Heart left ventricle (tissue), 16 donors: ENCODE results near the gene SAA2. TPM values are rescaled to one million over a fixed set of nuclear protein-coding genes. Genes with fewer than 3 reads are reported as not detected.
A peak's percentile ranks its signal among the peaks of the same experiment; 100 is the strongest.

Experiments used
- ATAC-seq, 4 donors: fragments of 200-7000 bp; cut with Tn5 transposase; one replicate each; pipeline ENCODE4 v1.9.1; 2020 to 2022; ENCODE audit warnings: moderate library complexity in 4 of 4, mild to moderate bottlenecking in 3 of 4, moderate number of reproducible peaks in 1 of 4
- DNase-seq, 5 donors: peaks; one replicate each; pipeline ENCODE4 v3.0.0-alpha.2; 2020
- H3K27ac ChIP-seq, 12 donors: fragments of 200-600 bp; sonication (generic) in 4 of 12; one replicate each; pipeline versions ENCODE4 v1.5.0 to v1.8.0; 2016 to 2022; ENCODE audit warnings: mild to moderate bottlenecking in 2 of 12
- H3K27me3 ChIP-seq, 9 donors: fragments of 200-600 bp; sonication (generic) in 2 of 9; one replicate each; pipeline versions ENCODE4 v1.5.1 to v1.8.0; 2016 to 2022; ENCODE audit warnings: mild to moderate bottlenecking in 3 of 9
- H3K36me3 ChIP-seq, 9 donors: fragments of 200-600 bp; sonication (generic) in 2 of 9; one replicate each; pipeline versions ENCODE4 v1.5.0 to v1.8.0; 2018 to 2022; ENCODE audit warnings: mild to moderate bottlenecking in 2 of 9
- H3K4me1 ChIP-seq, 12 donors: fragments of 200-600 bp; sonication (generic) in 4 of 12; one replicate each; pipeline versions ENCODE4 v1.5.0 to v1.8.0; 2016 to 2022; ENCODE audit warnings: mild to moderate bottlenecking in 3 of 12
- H3K4me3 ChIP-seq, 12 donors: fragments of 200-600 bp; sonication (generic) in 4 of 12; one replicate each; pipeline versions ENCODE4 v1.5.0 to v1.8.0; 2017 to 2022; ENCODE audit warnings: mild to moderate bottlenecking in 9 of 12, moderate library complexity in 4 of 12
- H3K9me3 ChIP-seq, 12 donors: fragments of 200-600 bp; sonication (generic) in 4 of 12; one replicate each; pipeline versions ENCODE4 v1.5.0 to v1.8.0; 2016 to 2022; ENCODE audit warnings: mild to moderate bottlenecking in 1 of 12
- CTCF ChIP-seq, 12 donors: fragments of 200-600 bp; sonication (generic) in 4 of 12; IDR thresholded peaks; one replicate each; pipeline versions ENCODE4 v1.5.0 to v1.8.0; 2018 to 2022; ENCODE audit warnings: antibody characterized with exemption in 12 of 12, mild to moderate bottlenecking in 5 of 12
- POLR2A ChIP-seq, 2 donors: fragments of 450-650 bp; IDR thresholded peaks; one replicate each; pipeline ENCODE4 v1.6.1; 2017; ENCODE audit warnings: antibody characterized with exemption in 2 of 2, mild to moderate bottlenecking in 2 of 2, moderate library complexity in 2 of 2
- WGBS, 4 donors: extraction: QIAGEN DNeasy Blood & Tissue Kit in 2 of 4; methylation state at CpG; one replicate each; pipeline versions ENCODE4 v1.1.5 to v1.1.7; 2013 to 2018; 5-methylcytosine and 5-hydroxymethylcytosine counted together
- intact Hi-C, 10 donors: fragments of 100-400 bp; cut with DNase I; formaldehyde crosslinking; loops; one replicate each; pipeline versions ENCODE4 v1.11.1 to v1.14.2; 2022
- polyA plus RNA-seq, 2 donors: library from polyadenylated mRNA; stranded (reverse); fragments of 200-250 nt; gene quantifications; one replicate each; pipeline ENCODE4 v1.2.3, GENCODE V29; 2013
- total RNA-seq, 9 donors: library from RNA; depleted of rRNA in 2 of 9; stranded (reverse); fragments of >200 nt in 2 of 9; fragmentation: NEBNext Ultra II Directional in 3 of 9; extraction: Animal tissue kit (Norgen Biotek cat#: 25700) in 3 of 9; gene quantifications; one replicate each; pipeline versions ENCODE4 v1.1.0 to v1.2.4, GENCODE V29; 2016 to 2023
- donor health status: ischemic (EF 13 %, LVEDD 7.1; RV severe dilation, severe dysfunction).
- donor health status: healthy with polysubstance abuse.
- donor health status: DM: no; HTN: yes; CAD: no.
- donor health status: DM: no; HTN: no; CAD: no.
- donor health status: ischemic (EF 25% LVEDD 6.9; RV normal size, moderate dysfunction).
- donor health status: ischemic (EF 25% LVEDD 5.7; RV mildly dilated, moderate dysfunction).
- donor health status: healthy.
- donor health status: DM: yes; HTN: yes; CAD: no.
- donor health status: ischemic (EF 35%, LVEDD 5.7; RV mildly dilated, moderate dysfunction).
- donor health status: nonischemic (EF 11% LVEDD 7.7; RV severe dilation, severe dysfunction).
- donor health status: DM: yes; HTN: yes; CAD: no.
- donor health status: PGD.
- donor health status: ischemic (EF 29% LVEDD 5.4; RV normal size, mild dysfunction).
- donor health status: nonischemic (EF 23%, LVEDD 6.1; RV moderate dilation, normal function).

The SAA2 gene
- total and polyA plus RNA-seq, 11 donors = 0.56 to 2.2 (median 1.5) TPM; not detected in 6

GRCh38 chr11:18245396-18245795 is 3.1 kb downstream of the SAA2 start:
- no peaks in the 10 kb centered on the region for H3K9me3 ChIP-seq
- H3K27ac ChIP-seq = no peak overlapping the region
- no peaks in the 10 kb centered on the region for H3K36me3 ChIP-seq
- H3K27me3 ChIP-seq = peaks cover 0 to 5% (median 0%) of the 10 kb centered on the region in 9 donors
- DNase-seq = no peak
- H3K4me3 ChIP-seq = no peak overlapping the region
- peak in 1 of 4 donors; percentile 27 for ATAC-seq
- 61 to 65% (median 61%) methylated on average over 6 of the region's 6 CpGs for WGBS, 4 donors
- no peaks in the 10 kb centered on the region for H3K4me1 ChIP-seq
- intact Hi-C loops = loop anchor here in 1 of 10 donors (10.0 kb wide), 1 partner anchor 489 kb away; no protein-coding TSS in a partner anchor
- TF ChIP-seq POLR2A (IDR thresholded peaks at IDR 0.05) (no peak), CTCF (IDR thresholded peaks at IDR 0.05) (no peak)

GRCh38 chr11:18243783-18244362 is 4.6 kb downstream of the SAA2 start:
- ATAC-seq (no peak), DNase-seq (no peak)
- Histone ChIP-seq H3K4me3 (no peak overlapping the region), H3K4me1 (no peaks in the 10 kb centered on the region), H3K27me3 (peaks cover 0 to 8% (median 0%) of the 10 kb centered on the region in 9 donors), H3K36me3 (no peaks in the 10 kb centered on the region), H3K27ac (no peak overlapping the region), H3K9me3 (no peaks in the 10 kb centered on the region)
- intact Hi-C loops = loop anchor here in 1 of 10 donors (10.0 kb wide), 1 partner anchor 491 kb away; no protein-coding TSS in a partner anchor
- TF ChIP-seq POLR2A (IDR thresholded peaks at IDR 0.05) (no peak), CTCF (IDR thresholded peaks at IDR 0.05) (peak in 11 of 12 donors; percentile 26 to 81 (median 46))
- 0 to 2% (median 1%) methylated on average over 1 of the region's 1 CpG for WGBS, 4 donors

GRCh38 chr11:18239655-18240054 is 8.8 kb downstream of the SAA2 start:
- Histone ChIP-seq H3K27me3 (peaks cover 0 to 25% (median 0%) of the 10 kb centered on the region in 9 donors), H3K4me3 (no peak overlapping the region), H3K4me1 (no peaks in the 10 kb centered on the region), H3K27ac (no peak overlapping the region), H3K36me3 (no peaks in the 10 kb centered on the region), H3K9me3 (no peaks in the 10 kb centered on the region)
- ATAC-seq (no peak), DNase-seq (no peak)
- intact Hi-C loops = loop anchor here in 1 of 10 donors (10.0 kb wide), 1 partner anchor 495 kb away; no protein-coding TSS in a partner anchor
- TF ChIP-seq CTCF (IDR thresholded peaks at IDR 0.05) (no peak), POLR2A (IDR thresholded peaks at IDR 0.05) (no peak)
- WGBS, 4 donors = 82 to 88% (median 84%) methylated on average over 1 of the region's 1 CpG

GRCh38 chr11:18236664-18237356 is 11.7 kb downstream of the SAA2 start, which contains the start of gene SAA4:
Gene SAA4, minus strand, starts transcription at chr11:18236802. Its CDS starts 876 bp downstream, at chr11:18235926.
- Histone ChIP-seq H3K4me1 (no peaks in the 10 kb centered on the region), H3K27ac (no peak within 1 kb of the TSS), H3K4me3 (no peak within 1 kb of the TSS), H3K9me3 (no peaks in the 10 kb centered on the region), H3K27me3 (peaks cover 0 to 20% (median 0%) of the 10 kb centered on the region in 9 donors), H3K36me3 (no peaks in the 10 kb centered on the region)
- ATAC-seq = no peak
- DNase-seq = no peak
- intact Hi-C loops = no loop called here
- no peak for TF ChIP-seq POLR2A (IDR thresholded peaks at IDR 0.05)
- 63 to 71% (median 69%) methylated on average over 2 of the region's 2 CpGs for WGBS, 4 donors
